SK-N-SH (cell line): ENCODE results near the gene ERN1. TPM values are rescaled to one million over a fixed set of nuclear protein-coding genes. Genes with fewer than 3 reads are reported as not detected.

Experiments
- CTCF ChIA-PET: fragments of 300-600, 350-600 bp; formaldehyde crosslinking; extraction: SDS; loops from one replicate; lab custom pipeline; 2021; lab: Yijun Ruan, JAX
- POLR2A ChIA-PET: fragments of 350-600 bp; sonication (Branson Sonifier 250); formaldehyde crosslinking; extraction: SDS; loops from one replicate; lab custom pipeline; 2020; ENCODE audit warnings: antibody characterized with exemption, inconsistent platforms; lab: Yijun Ruan, JAX
- DNase-seq: peaks from one replicate; pipeline ENCODE4 v3.0.0; 2012
- H2AFZ ChIP-seq: fragments of 200-600 bp; sonication (generic); 2 replicates; pipeline ENCODE4 v1.8.1; 2016; ENCODE audit warnings: antibody characterized with exemption, mild to moderate bottlenecking, low read depth
- H3F3A ChIP-seq: fragments of 200-600 bp; sonication (generic); replicated peaks from 2 replicates; pipeline ENCODE3; 2016; ENCODE audit warnings: antibody characterized with exemption, mild to moderate bottlenecking; ENCODE audit not compliant: insufficient read depth
- H3K27ac ChIP-seq, 2 experiments: fragments of 200-500 bp in 1 of 2; fragments of 200-600 bp in 1 of 2; sonication (Bioruptor generic) in 1 of 2; sonication (generic), shearing (Covaris generic) in 1 of 2; 2 replicates each; pipeline versions ENCODE4 v1.5.1 to v1.6.1; 2014 to 2016; ENCODE audit warnings: low read depth in 2 of 2, inconsistent platforms in 1 of 2, low read length in 1 of 2, mild to moderate bottlenecking in 1 of 2, mixed read lengths in 1 of 2
- H3K27me3 ChIP-seq: fragments of 200-600 bp; sonication (generic), shearing (Covaris generic); 2 replicates; pipeline ENCODE4 v1.6.1; 2016; ENCODE audit warnings: mixed run types; ENCODE audit not compliant: insufficient read depth
- H3K36me3 ChIP-seq, 2 experiments: fragments of 200-500 bp in 1 of 2; fragments of 200-600 bp in 1 of 2; sonication (Bioruptor generic) in 1 of 2; sonication (generic) in 1 of 2; replicated peaks in 1 of 2; 2 replicates each; pipeline versions ENCODE3 to v1.5.1; 2014 to 2016; ENCODE audit warnings: low read length in 1 of 2, mild to moderate bottlenecking in 1 of 2; ENCODE audit not compliant: insufficient read depth in 2 of 2, control insufficient read depth in 1 of 2
- H3K4me1 ChIP-seq, 2 experiments: fragments of 200-500 bp in 1 of 2; fragments of 200-600 bp in 1 of 2; sonication (Bioruptor generic) in 1 of 2; sonication (generic), shearing (Covaris generic) in 1 of 2; 2 replicates each; pipeline versions ENCODE4 v1.5.1 to v1.6.1; 2014 to 2016; ENCODE audit warnings: low read depth in 1 of 2, low read length in 1 of 2, mixed run types in 1 of 2; ENCODE audit not compliant: insufficient read depth in 2 of 2, control insufficient read depth in 1 of 2
- H3K4me2 ChIP-seq: fragments of 200-600 bp; sonication (generic), shearing (Covaris generic); 2 replicates; pipeline ENCODE4 v1.6.1; 2017; ENCODE audit warnings: mixed run types
- H3K4me3 ChIP-seq, 2 experiments: fragments of 200-500 bp in 1 of 2; fragments of 200-600 bp in 1 of 2; sonication (Bioruptor generic) in 1 of 2; sonication (generic), shearing (Covaris generic) in 1 of 2; 2 replicates each; pipeline versions ENCODE4 v1.5.1 to v1.8.1; 2014 to 2016; ENCODE audit warnings: low read depth in 2 of 2, inconsistent platforms in 1 of 2, low read length in 1 of 2, mild to moderate bottlenecking in 1 of 2, mixed read lengths in 1 of 2, moderate library complexity in 1 of 2
- H3K79me2 ChIP-seq: fragments of 200-600 bp; sonication (generic); 2 replicates; pipeline ENCODE4 v1.8.1; 2017; ENCODE audit warnings: mild to moderate bottlenecking; ENCODE audit not compliant: insufficient read depth
- H3K9ac ChIP-seq: fragments of 200-600 bp; sonication (generic); 2 replicates; pipeline ENCODE4 v1.6.1; 2017; ENCODE audit warnings: mixed run types
- H3K9me2 ChIP-seq: fragments of 200-600 bp; sonication (generic); 2 replicates; pipeline ENCODE4 v1.6.1; 2017; ENCODE audit warnings: mixed run types
- H3K9me3 ChIP-seq: fragments of 200-600 bp; sonication (generic); 2 replicates; pipeline ENCODE4 v1.6.1; 2017; ENCODE audit warnings: mixed run types, mild to moderate bottlenecking, moderate library complexity
- H4K20me1 ChIP-seq: fragments of 200-600 bp; sonication (generic); 2 replicates; pipeline ENCODE4 v1.6.1; 2017; ENCODE audit warnings: mild to moderate bottlenecking, mixed run types; ENCODE audit not compliant: insufficient read depth
- JUND ChIP-seq: IDR thresholded peaks from 2 replicates; pipeline ENCODE4 v1.4.0; 2012
- MXI1 ChIP-seq: IDR thresholded peaks from 2 replicates; pipeline ENCODE4 v1.6.1; 2012; ENCODE audit warnings: mild to moderate bottlenecking, low read depth, low read length, improper control_type of control experiment
- PBX3 ChIP-seq: IDR thresholded peaks from 2 replicates; pipeline ENCODE4; 2012
- REST ChIP-seq: IDR thresholded peaks from 2 replicates; pipeline ENCODE4 v1.6.1; 2012; ENCODE audit warnings: mild to moderate bottlenecking, low read depth, low read length, moderate library complexity
- RXRA ChIP-seq: IDR thresholded peaks from 2 replicates; pipeline ENCODE4 v1.4.0; 2012; ENCODE audit warnings: low read depth, mild to moderate bottlenecking, borderline replicate concordance
- SMC3 ChIP-seq: IDR thresholded peaks from 2 replicates; pipeline ENCODE4 v1.6.1; 2012; ENCODE audit warnings: low read depth, low read length, improper control_type of control experiment
- TAF1 ChIP-seq: IDR thresholded peaks from 2 replicates; pipeline ENCODE4 v1.6.1; 2012; ENCODE audit warnings: low read depth, mild to moderate bottlenecking, low read length, moderate library complexity, borderline replicate concordance
- USF1 ChIP-seq: IDR thresholded peaks from 2 replicates; pipeline ENCODE4 v1.4.0; 2012; ENCODE audit warnings: low read depth, borderline replicate concordance
- USF2 ChIP-seq: fragments of 150-350 bp; IDR thresholded peaks from 2 replicates; pipeline ENCODE4 v1.6.1; 2017; ENCODE audit warnings: antibody characterized with exemption, low read length, low read depth, borderline replicate concordance
- WGBS: methylation state at CpG from one replicate; pipeline ENCODE4 v1.1.6; 2017; ENCODE audit warnings: low lambda C conversion rate; 5-methylcytosine and 5-hydroxymethylcytosine counted together
- polyA plus RNA-seq, 3 experiments: library from polyadenylated mRNA; depleted of rRNA; stranded (reverse); fragments of >200 nt; gene quantifications; 2 replicates each; pipeline ENCODE4 v1.2.3, GENCODE V29; 2012

The ERN1 gene
- polyA plus RNA-seq, 1 of the 3 experiments (the other 2 are of a cell fraction), result 7.3 TPM

GRCh38 chr17:63997341-63998048, 132.4 kb downstream of the ERN1 start:
- no peak overlapping the region for H3K27ac ChIP-seq
- peak overlapping the region; percentile 71 to 94 for H3K4me3 ChIP-seq
- no peaks in the 10 kb centered on the region for H3K36me3 ChIP-seq
- POLR2A ChIA-PET, result no interaction called here
- H2AFZ ChIP-seq, result peak overlapping the region; percentile 93
- H3K4me2 ChIP-seq, result peak overlapping the region; percentile 98
- TF ChIP-seq RXRA (no peak), TAF1 (no peak), PBX3 (no peak), USF2 (no peak), MXI1 (no peak), JUND (no peak), REST (no peak), SMC3 (no peak), USF1 (no peak)
- CTCF ChIA-PET, result interaction anchor here (0.9 to 9.5 kb wide), 9 partner anchors 8 to 136 kb away, joined by 3 to 61 read pairs (median 6); partner anchors contain the start of gene GH1
- no peaks in the 10 kb centered on the region for H3K9me2 ChIP-seq
- no peak overlapping the region for H3K9ac ChIP-seq
- H3K9me3 ChIP-seq, result no peaks in the 10 kb centered on the region
- H3K4me1 ChIP-seq, result peaks cover 0 to 13% of the 10 kb centered on the region in 2 experiments; a peak in 2 of 4 replicates
- no peaks in the 10 kb centered on the region for H3F3A ChIP-seq
- no peaks in the 10 kb centered on the region for H3K79me2 ChIP-seq
- H4K20me1 ChIP-seq, result no peaks in the 10 kb centered on the region
- 51% methylated on average over 19 of the region's 19 CpGs for WGBS
- H3K27me3 ChIP-seq, result peaks cover 26% of the 10 kb centered on the region
- peak; percentile 20 for DNase-seq
